ENCODE results near the gene SFXN5. TPM values are rescaled to one million over a fixed set of nuclear protein-coding genes. Genes with fewer than 3 reads are reported as not detected.

Gene SFXN5
- polyA plus RNA-seq, 1 donor (not counting 4 experiments of a cell fraction or from before 2014, with no cell fraction given), result 6.3 TPM

GRCh38 chr2:72985891-72986683 is 85.4 kb downstream of the SFXN5 start:
- Histone ChIP-seq H3K27ac (ENCODE audit: control insufficient read depth, insufficient read depth, low read length) (no peak overlapping the region), H3K79me2 (ENCODE audit: control insufficient read depth, insufficient read depth, low read length) (no peaks in the 10 kb centered on the region), H3K4me3 (ENCODE audit: control insufficient read depth in 2 of 3, extremely low read depth in 1 of 3, insufficient read depth in 2 of 3, low read depth in 1 of 3, low read length in 3 of 3) (no peak overlapping the region), H2AFZ (ENCODE audit: control insufficient read depth, low read length) (no peak overlapping the region), H3K4me2 (ENCODE audit: control insufficient read depth, extremely low read depth, insufficient read depth, low read depth, low read length) (no peak overlapping the region), H3K4me1 (ENCODE audit: control insufficient read depth, extremely low read depth, insufficient read depth, low read length) (peaks cover 6% of the 10 kb centered on the region), H3K36me3 (ENCODE audit: control insufficient read depth in 2 of 2, extremely low read depth in 1 of 2, insufficient read depth in 2 of 2, low read length in 2 of 2) (no peaks in the 10 kb centered on the region), H3K27me3 (ENCODE audit: control insufficient read depth, extremely low read depth, insufficient read depth, low read length) (no peaks in the 10 kb centered on the region), H3K9me3 (ENCODE audit: control insufficient read depth, low read depth, low read length) (no peaks in the 10 kb centered on the region), H3K9ac (ENCODE audit: control insufficient read depth, extremely low read depth, insufficient read depth, low read length) (no peak overlapping the region), H4K20me1 (ENCODE audit: control insufficient read depth, extremely low read depth, insufficient read depth, low read length) (no peaks in the 10 kb centered on the region), H3K9me1 (ENCODE audit: control insufficient read depth, extremely low read depth, insufficient read depth, low read length) (no peaks in the 10 kb centered on the region)
- FAIRE-seq (no peak), DNase-seq (ENCODE audit: low read depth, low spot score) (no peak)
- dilution Hi-C loops (cut with MboI; ENCODE audit: extremely low pct_ligation_motif_present, low sequenced_read_pairs), result no loop called here
- TF ChIP-seq, protein P1, sequence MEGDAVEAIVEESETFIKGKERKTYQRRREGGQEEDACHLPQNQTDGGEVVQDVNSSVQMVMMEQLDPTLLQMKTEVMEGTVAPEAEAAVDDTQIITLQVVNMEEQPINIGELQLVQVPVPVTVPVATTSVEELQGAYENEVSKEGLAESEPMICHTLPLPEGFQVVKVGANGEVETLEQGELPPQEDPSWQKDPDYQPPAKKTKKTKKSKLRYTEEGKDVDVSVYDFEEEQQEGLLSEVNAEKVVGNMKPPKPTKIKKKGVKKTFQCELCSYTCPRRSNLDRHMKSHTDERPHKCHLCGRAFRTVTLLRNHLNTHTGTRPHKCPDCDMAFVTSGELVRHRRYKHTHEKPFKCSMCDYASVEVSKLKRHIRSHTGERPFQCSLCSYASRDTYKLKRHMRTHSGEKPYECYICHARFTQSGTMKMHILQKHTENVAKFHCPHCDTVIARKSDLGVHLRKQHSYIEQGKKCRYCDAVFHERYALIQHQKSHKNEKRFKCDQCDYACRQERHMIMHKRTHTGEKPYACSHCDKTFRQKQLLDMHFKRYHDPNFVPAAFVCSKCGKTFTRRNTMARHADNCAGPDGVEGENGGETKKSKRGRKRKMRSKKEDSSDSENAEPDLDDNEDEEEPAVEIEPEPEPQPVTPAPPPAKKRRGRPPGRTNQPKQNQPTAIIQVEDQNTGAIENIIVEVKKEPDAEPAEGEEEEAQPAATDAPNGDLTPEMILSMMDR (optimal IDR thresholded peaks at IDR 0.05 in 1 of 3, IDR thresholded peaks at IDR 0.05 in 1 of 3, conservative IDR thresholded peaks at IDR 0.05 in 1 of 3; ENCODE audit: extremely low read depth in 1 of 3, insufficient read depth in 2 of 3, low read length in 3 of 3), result no peak
- no peak for TF ChIP-seq EZH2 (IDR thresholded peaks at IDR 0.05; ENCODE audit: low read length)

- Histone ChIP-seq H3K4me2 (ENCODE audit: control insufficient read depth, extremely low read depth, insufficient read depth, low read depth, low read length) (no peak overlapping the region), H3K9ac (ENCODE audit: control insufficient read depth, extremely low read depth, insufficient read depth, low read length) (no peak overlapping the region), H3K9me1 (ENCODE audit: control insufficient read depth, extremely low read depth, insufficient read depth, low read length) (no peaks in the 10 kb centered on the region), H4K20me1 (ENCODE audit: control insufficient read depth, extremely low read depth, insufficient read depth, low read length) (no peaks in the 10 kb centered on the region), H2AFZ (ENCODE audit: control insufficient read depth, low read length) (no peak overlapping the region), H3K27ac (ENCODE audit: control insufficient read depth, insufficient read depth, low read length) (no peak overlapping the region), H3K4me1 (ENCODE audit: control insufficient read depth, extremely low read depth, insufficient read depth, low read length) (peaks cover 8% of the 10 kb centered on the region), H3K4me3 (ENCODE audit: control insufficient read depth in 2 of 3, extremely low read depth in 1 of 3, insufficient read depth in 2 of 3, low read depth in 1 of 3, low read length in 3 of 3) (no peak overlapping the region), H3K36me3 (ENCODE audit: control insufficient read depth in 2 of 2, extremely low read depth in 1 of 2, insufficient read depth in 2 of 2, low read length in 2 of 2) (no peaks in the 10 kb centered on the region), H3K9me3 (ENCODE audit: control insufficient read depth, low read depth, low read length) (no peaks in the 10 kb centered on the region), H3K27me3 (ENCODE audit: control insufficient read depth, extremely low read depth, insufficient read depth, low read length) (no peaks in the 10 kb centered on the region), H3K79me2 (ENCODE audit: control insufficient read depth, insufficient read depth, low read length) (no peaks in the 10 kb centered on the region)
- no peak for TF ChIP-seq EZH2 (IDR thresholded peaks at IDR 0.05; ENCODE audit: low read length)
- TF ChIP-seq, protein P1 (optimal IDR thresholded peaks at IDR 0.05 in 1 of 3, IDR thresholded peaks at IDR 0.05 in 1 of 3, conservative IDR thresholded peaks at IDR 0.05 in 1 of 3; ENCODE audit: extremely low read depth in 1 of 3, insufficient read depth in 2 of 3, low read length in 3 of 3), result no peak
- FAIRE-seq (no peak), DNase-seq (ENCODE audit: low read depth, low spot score) (no peak)
- dilution Hi-C loops (cut with MboI; ENCODE audit: extremely low pct_ligation_motif_present, low sequenced_read_pairs), result no loop called here
Measured at GRCh38 chr2:72985136-72985535, 86.4 kb downstream of the SFXN5 start.
